CD4-positive, alpha-beta memory T cell (primary cell): ENCODE results near the gene SLC35G6. TPM values are rescaled to one million over a fixed set of nuclear protein-coding genes. Genes with fewer than 3 reads are reported as not detected.

ENCODE experiments used
- CTCF ChIA-PET: fragments of 350-600 bp; sonication (Branson Sonifier 250); formaldehyde crosslinking; loops from one replicate; lab custom pipeline; 2021; ENCODE audit warnings: inconsistent platforms; ENCODE audit not compliant: partially characterized antibody; lab: Charles Lee
- POLR2A ChIA-PET: fragments of 350-600 bp; sonication (Branson Sonifier 250); formaldehyde crosslinking; loops from one replicate; lab custom pipeline; 2021; ENCODE audit not compliant: partially characterized antibody; lab: Charles Lee
- DNase-seq, 5 donors: peaks; one replicate each; pipeline versions ENCODE4 v3.0.0 to v3.0.0-alpha.2; 2020 to 2022; ENCODE audit warnings: mixed read lengths in 1 of 5
- H3K27ac ChIP-seq: one replicate; pipeline ENCODE4 v1.7.0; 2013; ENCODE audit warnings: low read depth, low read length
- H3K27me3 ChIP-seq: 2 replicates; pipeline ENCODE4 v1.7.0; 2013; ENCODE audit warnings: mild to moderate bottlenecking, low read length, moderate library complexity; ENCODE audit not compliant: insufficient read depth
- H3K36me3 ChIP-seq: 2 replicates; pipeline ENCODE4 v1.7.0; 2013; ENCODE audit warnings: mild to moderate bottlenecking, low read length, moderate library complexity; ENCODE audit not compliant: insufficient read depth
- H3K4me1 ChIP-seq: 2 replicates; pipeline ENCODE4 v1.7.0; 2013; ENCODE audit warnings: mild to moderate bottlenecking, low read length, moderate library complexity; ENCODE audit not compliant: insufficient read depth
- H3K4me3 ChIP-seq, 2 donors: one replicate each; pipeline ENCODE4 v1.7.0; 2013; ENCODE audit warnings: low read length in 2 of 2, mild to moderate bottlenecking in 1 of 2
- H3K9me3 ChIP-seq, 2 donors: one replicate each; pipeline ENCODE4 v1.7.0; 2013; ENCODE audit warnings: low read length in 2 of 2, control low read depth in 1 of 2; ENCODE audit not compliant: control insufficient read depth in 1 of 2
- H3K27ac Mint-ChIP-seq, 7 donors: one replicate each; pipeline ENCODE4 v1.8.0; 2020 to 2021; ENCODE audit warnings: mixed read lengths in 7 of 7, mild to moderate bottlenecking in 6 of 7, inconsistent platforms in 3 of 7, moderate library complexity in 3 of 7
- H3K27me3 Mint-ChIP-seq, 2 donors: one replicate each; pipeline ENCODE4 v1.8.0; 2020 to 2021; ENCODE audit warnings: mixed read lengths in 2 of 2
- H3K36me3 Mint-ChIP-seq, 2 donors: one replicate each; pipeline ENCODE4 v1.8.0; 2020 to 2021; ENCODE audit warnings: mixed read lengths in 2 of 2, inconsistent platforms in 1 of 2, mild to moderate bottlenecking in 1 of 2
- H3K4me1 Mint-ChIP-seq, 4 donors: one replicate each; pipeline ENCODE4 v1.8.0; 2020 to 2021; ENCODE audit warnings: mixed read lengths in 4 of 4, mild to moderate bottlenecking in 1 of 4
- H3K4me3 Mint-ChIP-seq, 8 donors: one replicate each; pipeline ENCODE4 v1.8.0; 2020 to 2021; ENCODE audit warnings: mixed read lengths in 8 of 8, mild to moderate bottlenecking in 7 of 8, moderate library complexity in 6 of 8, inconsistent platforms in 3 of 8
- H3K9me3 Mint-ChIP-seq, 8 donors: one replicate each; pipeline ENCODE4 v1.8.0; 2020 to 2021; ENCODE audit warnings: mixed read lengths in 8 of 8, mild to moderate bottlenecking in 5 of 8, inconsistent platforms in 3 of 8, moderate library complexity in 1 of 8
- intact Hi-C: fragments of 100-400 bp; cut with micrococcal nuclease; formaldehyde crosslinking; loops from one replicate; pipeline ENCODE4 v1.15.1; 2023
- polyA plus RNA-seq, 2 donors: library from polyadenylated mRNA; unstranded; fragments of 300-500 nt; fragmentation: Illumina TruSeq; gene quantifications; one replicate each; pipeline ENCODE4 v1.2.3, GENCODE V29; 2021
- total RNA-seq, 2 experiments: library from RNA; stranded (reverse); gene quantifications; one replicate each; pipeline ENCODE4 v1.2.3, GENCODE V29; 2021

SLC35G6 gene
- total and polyA plus RNA-seq, 4 experiments from 2014 or later, result not detected

DNA sequence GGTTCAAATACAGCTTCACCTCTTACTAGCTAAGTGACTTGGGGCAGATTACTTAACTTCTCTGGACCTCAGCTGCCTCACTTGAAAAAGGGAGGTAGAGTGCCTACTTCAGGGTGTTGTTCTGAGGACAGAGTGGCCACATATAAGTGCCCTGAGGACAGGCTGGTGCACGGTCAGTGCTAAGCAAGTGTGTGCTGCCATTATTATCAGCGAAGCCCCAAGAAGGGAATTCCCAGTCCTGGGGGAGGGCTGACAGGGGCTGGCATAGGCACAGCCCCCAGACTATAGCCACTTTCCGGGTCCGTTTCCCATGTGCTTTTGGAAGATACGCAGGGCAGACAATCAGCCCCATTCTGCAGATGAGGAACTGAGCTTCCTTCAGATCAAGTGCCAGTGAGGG is 4.3 kb upstream of the SLC35G6 start:
- Mint-ChIP-seq H3K4me3 (peak overlapping the region in 4 of 8 donors; percentile 18 to 96 (median 94)), H3K9me3 (no peaks in the 10 kb centered on the region), H3K4me1 (peaks cover 37 to 76% (median 53%) of the 10 kb centered on the region in 4 donors), H3K27me3 (no peaks in the 10 kb centered on the region), H3K27ac (peak overlapping the region; percentile 10 to 97 (median 92)), H3K36me3 (peaks cover 0 to 19% of the 10 kb centered on the region in 2 donors)
- no peaks in the 10 kb centered on the region for H3K9me3 ChIP-seq
- ChIA-PET CTCF (interaction anchor here (0.6 to 4.2 kb wide), 5 partner anchors 22 to 204 kb away, joined by 3 to 28 read pairs (median 6); partner anchors contain the start of gene TMEM102), POLR2A (interaction anchor here (0.7 to 13.8 kb wide), 11 partner anchors 8 to 210 kb away, joined by 3 to 398 read pairs (median 4); partner anchors contain the start of genes FGF11, POLR2A and TMEM102)
- H3K27me3 ChIP-seq, result no peaks in the 10 kb centered on the region
- H3K27ac ChIP-seq, result no peak overlapping the region
- intact Hi-C loops, result no loop called here
- H3K4me1 ChIP-seq, result peaks cover 54% of the 10 kb centered on the region
- DNase-seq, result no peak
- no peaks in the 10 kb centered on the region for H3K36me3 ChIP-seq
- H3K4me3 ChIP-seq, result no peak overlapping the region

GRCh38 chr17:7477392-7478275 is 3.6 kb upstream of the SLC35G6 start:
- H3K27me3 Mint-ChIP-seq, result no peaks in the 10 kb centered on the region
- peaks cover 40 to 78% (median 57%) of the 10 kb centered on the region in 4 donors for H3K4me1 Mint-ChIP-seq
- peak overlapping the region; percentile 97 for H3K27ac ChIP-seq
- POLR2A ChIA-PET, result interaction anchor here (0.6 to 13.8 kb wide), 13 partner anchors 8 to 209 kb away, joined by 3 to 398 read pairs (median 4); partner anchors contain the start of genes ACAP1, CHRNB1, FGF11 and POLR2A
- no peaks in the 10 kb centered on the region for H3K27me3 ChIP-seq
- no peaks in the 10 kb centered on the region for H3K36me3 ChIP-seq
- intact Hi-C loops, result no loop called here
- no peak for DNase-seq
- H3K4me1 ChIP-seq, result peaks cover 56% of the 10 kb centered on the region
- H3K36me3 Mint-ChIP-seq, result peaks cover 0 to 19% of the 10 kb centered on the region in 2 donors
- H3K4me3 ChIP-seq, result peak overlapping the region; percentile 64 to 83
- H3K4me3 Mint-ChIP-seq, result peak overlapping the region; percentile 89 to 97 (median 94)
- CTCF ChIA-PET, result interaction anchor here (0.6 to 4.2 kb wide), 4 partner anchors 23 to 205 kb away, joined by 3 to 28 read pairs (median 6); partner anchors contain the start of gene TMEM102
- H3K9me3 ChIP-seq, result no peaks in the 10 kb centered on the region
- H3K27ac Mint-ChIP-seq, result peak overlapping the region; percentile 74 to 97 (median 97)
- H3K9me3 Mint-ChIP-seq, result no peaks in the 10 kb centered on the region

DNA sequence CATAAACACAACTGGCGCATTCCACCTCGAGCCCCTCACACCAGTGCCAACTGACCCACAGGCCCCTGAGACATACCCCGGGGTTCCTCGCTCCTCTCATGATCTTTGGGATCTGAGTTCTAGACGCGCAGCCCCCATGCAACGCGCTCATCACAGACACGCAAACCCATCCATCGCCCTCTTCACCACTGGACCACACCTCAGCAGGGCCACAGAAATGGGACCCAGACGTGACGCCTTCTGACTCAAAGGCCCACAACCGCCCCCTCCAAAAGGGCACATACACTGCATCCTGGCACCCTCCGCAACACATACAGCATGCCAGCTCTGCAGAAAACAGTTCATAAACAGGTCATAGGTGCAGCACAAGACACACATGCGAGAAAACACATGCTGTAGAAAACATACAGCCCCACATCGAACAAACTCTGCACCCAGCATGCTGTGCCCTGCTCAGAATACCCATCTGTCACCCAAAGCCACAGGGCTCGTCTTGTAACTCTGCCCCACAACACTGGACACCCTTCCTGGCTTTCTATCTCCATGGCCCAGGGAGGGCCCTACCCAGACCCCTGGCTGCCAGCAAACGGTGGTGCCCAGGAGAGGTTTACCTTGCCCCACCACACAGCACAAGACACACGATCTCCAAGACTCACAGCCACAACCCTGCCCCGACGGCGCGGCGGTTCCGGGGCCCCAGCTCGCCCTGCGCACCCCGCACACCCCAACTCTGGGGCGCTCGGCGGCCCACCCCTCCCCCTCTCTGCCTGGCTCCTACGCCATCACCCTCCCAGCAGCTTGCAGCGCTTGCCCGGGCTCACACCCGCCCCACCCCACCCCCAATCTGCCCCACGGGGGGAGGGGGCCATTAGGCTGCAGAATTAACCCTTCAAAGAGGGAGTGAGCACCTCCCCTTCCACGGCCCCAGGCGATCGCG is 2.7 kb upstream of the SLC35G6 start:
- Mint-ChIP-seq H3K9me3 (no peaks in the 10 kb centered on the region), H3K4me1 (peaks cover 45 to 77% (median 64%) of the 10 kb centered on the region in 4 donors), H3K27me3 (no peaks in the 10 kb centered on the region), H3K27ac (peak overlapping the region; percentile 74 to 97 (median 97)), H3K36me3 (peaks cover 0 to 27% of the 10 kb centered on the region in 2 donors), H3K4me3 (peak overlapping the region; percentile 89 to 97 (median 94))
- intact Hi-C loops, result loop anchor here (1.0 kb wide), 2 partner anchors 23 to 41 kb away; no protein-coding TSS in a partner anchor
- DNase-seq, result peak; percentile 70 to 79 (median 74)
- peak overlapping the region; percentile 64 to 83 for H3K4me3 ChIP-seq
- H3K4me1 ChIP-seq, result peaks cover 62% of the 10 kb centered on the region
- no peaks in the 10 kb centered on the region for H3K9me3 ChIP-seq
- no peaks in the 10 kb centered on the region for H3K27me3 ChIP-seq
- no peaks in the 10 kb centered on the region for H3K36me3 ChIP-seq
- ChIA-PET POLR2A (interaction anchor here (0.8 to 13.8 kb wide), 25 partner anchors 9 to 356 kb away, joined by 3 to 398 read pairs (median 6); partner anchors contain the start of genes ACAP1, CHRNB1, FGF11 and GPS2), CTCF (interaction anchor here (1.0 to 4.2 kb wide), 6 partner anchors 9 to 82 kb away, joined by 3 to 28 read pairs (median 6); partner anchors contain the start of gene TMEM102)
- peak overlapping the region; percentile 97 for H3K27ac ChIP-seq

DNA sequence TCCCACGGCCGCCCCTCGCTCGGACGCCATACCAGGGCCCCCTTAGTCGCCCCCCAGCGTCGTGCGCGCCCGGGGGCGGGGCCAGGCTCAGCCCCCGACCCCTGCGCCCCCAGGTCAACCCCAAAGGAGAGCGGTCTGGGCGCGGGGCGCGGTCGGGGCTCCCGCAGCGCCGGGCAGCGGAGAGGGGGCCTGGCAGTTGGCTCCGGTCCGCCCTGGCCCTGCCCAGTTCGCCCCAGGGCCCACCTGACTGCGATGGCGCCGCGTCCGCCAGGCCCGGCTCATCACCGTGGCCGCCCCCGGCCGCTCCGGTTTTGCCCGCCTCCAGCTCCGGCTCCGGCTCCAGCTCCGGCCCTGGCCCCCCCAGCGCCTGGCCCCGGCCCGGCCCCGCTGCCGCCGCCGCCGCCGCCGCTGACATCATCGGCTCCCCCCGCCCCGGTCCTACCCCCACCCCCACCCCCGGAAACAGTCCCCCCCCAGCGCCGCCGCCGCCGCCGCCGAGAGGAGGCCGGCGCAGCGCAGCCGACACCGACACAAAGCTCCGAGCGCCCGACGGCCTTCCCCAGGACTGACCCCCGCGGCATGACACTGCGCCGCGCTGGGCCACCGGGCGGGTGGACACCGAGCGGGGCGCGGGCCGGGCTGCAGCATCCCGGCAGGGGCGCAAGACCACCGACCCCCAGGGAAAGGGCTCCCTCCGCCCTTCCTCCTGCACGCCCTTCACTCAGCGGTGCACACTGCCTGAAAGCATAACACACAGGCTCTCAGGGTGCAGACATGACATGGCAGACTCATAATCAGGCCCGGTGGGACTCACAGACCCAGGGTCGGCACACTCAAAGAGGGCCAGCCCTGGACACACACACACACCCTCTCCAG is 1.8 kb upstream of the SLC35G6 start, which contains the start of gene ZBTB4:
Gene ZBTB4 (minus strand): TSS at position 419 of the 876 bp plus-strand sequence. CDS start 12,830 bp downstream, outside the sequence.
- CTCF ChIA-PET, result interaction anchor here (0.7 to 3.4 kb wide), 6 partner anchors 8 to 239 kb away, joined by 3 to 23 read pairs (median 3); partner anchors contain the start of gene TMEM102

DNA sequence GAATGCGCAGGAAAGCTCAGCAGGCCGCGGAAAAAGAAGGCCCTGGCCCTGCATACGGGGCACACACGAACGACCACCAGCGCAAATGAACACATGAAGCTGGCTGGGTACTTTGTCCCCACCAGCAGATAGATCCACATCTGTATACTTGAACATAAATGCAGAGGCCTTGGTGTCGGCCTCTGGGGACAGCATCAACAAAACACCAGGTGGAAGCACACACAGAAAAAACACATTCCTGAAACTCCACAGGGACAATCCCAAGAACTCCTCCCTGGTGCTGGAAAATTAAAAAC is 1.2 kb upstream of the SLC35G6 start:
- Mint-ChIP-seq H3K27me3 (no peaks in the 10 kb centered on the region), H3K27ac (peak overlapping the region; percentile 96 to 100 (median 97)), H3K36me3 (peaks cover 0 to 42% of the 10 kb centered on the region in 2 donors), H3K4me1 (peaks cover 47 to 90% (median 65%) of the 10 kb centered on the region in 4 donors), H3K4me3 (peak overlapping the region; percentile 89 to 96 (median 93)), H3K9me3 (peaks cover 0 to 7% (median 0%) of the 10 kb centered on the region in 8 donors)
- H3K4me3 ChIP-seq, result peak overlapping the region; percentile 69 to 79
- no peaks in the 10 kb centered on the region for H3K36me3 ChIP-seq
- POLR2A ChIA-PET, result interaction anchor here (0.8 to 13.8 kb wide), 24 partner anchors 17 to 434 kb away, joined by 3 to 398 read pairs (median 6); partner anchors contain the start of genes ACAP1, CHRNB1, FGF11 and FXR2
- H3K9me3 ChIP-seq, result no peaks in the 10 kb centered on the region
- peaks cover 57% of the 10 kb centered on the region for H3K4me1 ChIP-seq
- CTCF ChIA-PET, result interaction anchor here (1.1 to 3.4 kb wide), 4 partner anchors 11 to 80 kb away, joined by 3 to 23 read pairs (median 6); partner anchors contain the start of gene TMEM102
- DNase-seq, result no peak
- intact Hi-C loops, result no loop called here
- peak overlapping the region; percentile 97 for H3K27ac ChIP-seq
- H3K27me3 ChIP-seq, result no peaks in the 10 kb centered on the region

More for the DNA sequence above, 1.8 kb upstream of the SLC35G6 start, which contains the start of gene ZBTB4:
- Histone ChIP-seq H3K27me3 (no peaks in the 10 kb centered on the region), H3K4me1 (peaks cover 57% of the 10 kb centered on the region), H3K36me3 (no peaks in the 10 kb centered on the region), H3K9me3 (no peaks in the 10 kb centered on the region), H3K27ac (peak within 1 kb of the TSS; percentile 97), H3K4me3 (peak within 1 kb of the TSS; percentile 79 to 83)
- Mint-ChIP-seq H3K4me3 (peak within 1 kb of the TSS; percentile 93 to 97 (median 94)), H3K4me1 (peaks cover 45 to 84% (median 63%) of the 10 kb centered on the region in 4 donors), H3K36me3 (peaks cover 0 to 37% of the 10 kb centered on the region in 2 donors), H3K9me3 (peaks cover 0 to 4% (median 0%) of the 10 kb centered on the region in 8 donors), H3K27me3 (no peaks in the 10 kb centered on the region), H3K27ac (peak within 1 kb of the TSS; percentile 97 to 100 (median 97))
- POLR2A ChIA-PET, result interaction anchor here (0.6 to 13.8 kb wide), 33 partner anchors 8 to 434 kb away, joined by 3 to 398 read pairs (median 5); partner anchors contain the start of genes ACADVL, ACAP1, CHRNB1 and DLG4
- intact Hi-C loops, result loop anchor here (1.0 kb wide), 2 partner anchors 24 to 42 kb away; no protein-coding TSS in a partner anchor
- peak; percentile 68 to 77 (median 71) for DNase-seq
